Gastroesophageal sphincter (tissue), 4 donors: ENCODE measurements around the gene MACROD1. TPM values are rescaled to one million over a fixed set of nuclear protein-coding genes. Genes with fewer than 3 reads are reported as not detected.
A peak's percentile ranks its signal among the peaks of the same experiment; 100 is the strongest.

Experiments used
- ATAC-seq: fragments of 150-250 bp; one replicate; pipeline ENCODE4 v1.9.1; 2016; ENCODE audit warnings: mild to moderate bottlenecking, moderate library complexity
- H3K27ac ChIP-seq, 4 donors: fragments of 200-600 bp; sonication (generic) in 3 of 4; 1 replicate in 3 of 4; 2 replicates in 1 of 4; pipeline ENCODE4 v1.5.1; 2016 to 2019
- H3K27me3 ChIP-seq: fragments of 200-600 bp; sonication (generic); one replicate; pipeline ENCODE4 v1.5.1; 2019
- H3K36me3 ChIP-seq, 2 donors: fragments of 200-600 bp; sonication (generic); one replicate each; pipeline ENCODE4 v1.5.1; 2019; ENCODE audit warnings: control low read depth in 1 of 2
- H3K4me1 ChIP-seq, 3 donors: fragments of 200-600 bp; sonication (generic); 1 replicate in 2 of 3; 2 replicates in 1 of 3; pipeline ENCODE4 v1.5.1; 2016 to 2019; ENCODE audit warnings: control low read depth in 2 of 3
- H3K4me3 ChIP-seq, 2 donors: fragments of 200-600 bp; sonication (generic); one replicate each; pipeline ENCODE4 v1.5.1; 2019; ENCODE audit warnings: mild to moderate bottlenecking in 1 of 2, moderate library complexity in 1 of 2
- H3K9me3 ChIP-seq, 3 donors: fragments of 200-600 bp; sonication (generic); one replicate each; pipeline ENCODE4 v1.5.1; 2017 to 2019; ENCODE audit warnings: control low read depth in 2 of 3
- CTCF ChIP-seq, 4 experiments: fragments of 200-600 bp in 2 of 4; fragments of 450-650 bp in 2 of 4; sonication (generic) in 1 of 4; IDR thresholded peaks; one replicate each; pipeline ENCODE4 v1.5.1; 2017 to 2019; ENCODE audit warnings: antibody characterized with exemption in 4 of 4, mild to moderate bottlenecking in 2 of 4, moderate library complexity in 2 of 4
- EP300 ChIP-seq: sonication (generic); formaldehyde crosslinking; IDR thresholded peaks from one replicate; pipeline ENCODE4 v1.6.1; 2017; ENCODE audit warnings: antibody characterized with exemption, mild to moderate bottlenecking
- POLR2A ChIP-seq, 2 donors: fragments of 450-650 bp; IDR thresholded peaks; one replicate each; pipeline ENCODE4 v1.6.1; 2017; ENCODE audit warnings: antibody characterized with exemption in 2 of 2, mild to moderate bottlenecking in 2 of 2, moderate library complexity in 1 of 2
- POLR2AphosphoS5 ChIP-seq: sonication (generic); formaldehyde crosslinking; IDR thresholded peaks from one replicate; pipeline ENCODE4 v1.6.1; 2017; ENCODE audit warnings: antibody characterized with exemption
- WGBS, 2 donors: methylation state at CpG; one replicate each; pipeline ENCODE4 v1.1.5; 2018; ENCODE audit warnings: low coverage in 1 of 2; 5-methylcytosine and 5-hydroxymethylcytosine counted together
- total RNA-seq, 4 donors: library from RNA; depleted of rRNA; stranded (reverse); fragments of >200 nt; gene quantifications; one replicate each; pipeline ENCODE4 v1.1.0, GENCODE V29; 2016

MACROD1 gene
- total RNA-seq, 4 donors from 2014 or later = 26.9 to 56.2 (median 30.4) TPM

- H3K4me1 ChIP-seq = peaks cover 0 to 47% (median 3%) of the 10 kb centered on the region in 3 donors
- H3K27me3 ChIP-seq = no peaks in the 10 kb centered on the region
- H3K4me3 ChIP-seq = no peak overlapping the region
- 78 to 89% methylated on average over 9 to 16 of the region's 27 CpGs for WGBS, 2 donors
- H3K27ac ChIP-seq = peak overlapping the region in 1 of 4 donors; percentile 46
- H3K36me3 ChIP-seq = peaks cover 0 to 83% of the 10 kb centered on the region in 2 donors
- H3K9me3 ChIP-seq = no peaks in the 10 kb centered on the region
- TF ChIP-seq POLR2A (IDR thresholded peaks at IDR 0.05) (no peak), POLR2AphosphoS5 (no peak), CTCF (IDR thresholded peaks at IDR 0.05) (no peak), EP300 (no peak)
- ATAC-seq = no peak
Observed at GRCh38 chr11:64203421-64204079, 37.6 kb upstream of the MACROD1 start.

DNA sequence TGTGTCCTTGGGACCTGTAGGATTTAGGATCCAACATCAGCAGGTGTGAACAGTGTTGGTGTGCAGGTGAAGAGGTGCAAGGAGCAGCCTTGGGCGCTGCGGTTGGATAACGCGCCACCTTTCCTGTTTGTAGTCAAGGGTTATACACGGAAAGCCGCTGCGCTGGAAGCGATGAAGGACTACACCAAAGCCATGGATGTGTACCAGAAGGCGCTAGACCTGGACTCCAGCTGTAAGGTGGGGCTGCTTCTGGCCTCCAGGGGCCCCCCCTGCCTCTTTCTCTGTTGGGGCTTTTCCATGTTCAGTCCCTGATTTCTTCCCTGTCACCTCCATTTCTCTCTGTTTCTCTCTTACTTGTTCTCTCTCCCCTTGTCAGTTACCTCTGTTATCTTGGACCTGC lies 37.1 kb upstream of the MACROD1 start:
- Histone ChIP-seq H3K27ac (no peak overlapping the region), H3K4me3 (no peak overlapping the region), H3K9me3 (no peaks in the 10 kb centered on the region), H3K27me3 (no peaks in the 10 kb centered on the region), H3K36me3 (peaks cover 0 to 89% of the 10 kb centered on the region in 2 donors), H3K4me1 (peaks cover 0 to 42% (median 3%) of the 10 kb centered on the region in 3 donors)
- no peak for ATAC-seq
- WGBS, 2 donors = 48% methylated on average over 2 of the region's 9 CpGs; no CpG with 5 or more reads in 1 of the 2 donors
- no peak for TF ChIP-seq CTCF (IDR thresholded peaks at IDR 0.05)

DNA sequence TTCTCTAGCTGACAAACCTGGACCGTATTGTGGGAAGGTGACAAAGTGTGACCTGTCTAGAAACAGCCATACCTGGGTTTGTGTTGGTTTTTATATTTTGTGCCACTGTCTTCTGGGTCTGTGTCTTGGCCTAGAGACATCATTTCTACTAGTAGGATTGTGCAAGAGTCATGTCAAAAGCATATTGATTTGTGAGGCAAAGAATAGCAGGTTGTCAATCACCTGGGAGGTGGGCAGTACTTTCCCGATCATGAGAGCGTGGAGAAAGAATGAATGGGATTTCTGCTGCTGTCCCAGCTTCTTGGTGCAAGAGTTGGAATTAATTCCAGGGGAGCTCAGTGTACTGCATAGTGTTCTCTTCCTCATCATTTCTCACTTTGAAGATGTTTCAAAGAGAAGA lies 35.6 kb upstream of the MACROD1 start:
- H3K27me3 ChIP-seq = no peaks in the 10 kb centered on the region
- H3K4me1 ChIP-seq = peaks cover 0 to 28% (median 3%) of the 10 kb centered on the region in 3 donors
- peaks cover 0 to 100% of the 10 kb centered on the region in 2 donors for H3K36me3 ChIP-seq
- H3K9me3 ChIP-seq = no peaks in the 10 kb centered on the region
- H3K4me3 ChIP-seq = no peak overlapping the region
- no peak for ATAC-seq
- no peak for TF ChIP-seq EP300
- no peak for TF ChIP-seq POLR2A (IDR thresholded peaks at IDR 0.05)
- TF ChIP-seq POLR2AphosphoS5 = no peak
- TF ChIP-seq CTCF (IDR thresholded peaks at IDR 0.05) = no peak
- H3K27ac ChIP-seq = no peak overlapping the region
- 58 to 63% methylated on average over 3 of the region's 3 CpGs for WGBS, 2 donors

GRCh38 chr11:64198511-64198910 lies 32.6 kb upstream of the MACROD1 start:
- Histone ChIP-seq H3K9me3 (no peaks in the 10 kb centered on the region), H3K36me3 (peaks cover 0 to 100% of the 10 kb centered on the region in 2 donors), H3K4me3 (no peak overlapping the region), H3K27ac (no peak overlapping the region), H3K4me1 (no peaks in the 10 kb centered on the region), H3K27me3 (no peaks in the 10 kb centered on the region)
- ATAC-seq = no peak
- WGBS, 2 donors = 93 to 100% methylated on average over 1 to 2 of the region's 2 CpGs
- no peak for TF ChIP-seq POLR2AphosphoS5
- TF ChIP-seq EP300 = no peak
- no peak for TF ChIP-seq CTCF (IDR thresholded peaks at IDR 0.05)
- no peak for TF ChIP-seq POLR2A (IDR thresholded peaks at IDR 0.05)

DNA sequence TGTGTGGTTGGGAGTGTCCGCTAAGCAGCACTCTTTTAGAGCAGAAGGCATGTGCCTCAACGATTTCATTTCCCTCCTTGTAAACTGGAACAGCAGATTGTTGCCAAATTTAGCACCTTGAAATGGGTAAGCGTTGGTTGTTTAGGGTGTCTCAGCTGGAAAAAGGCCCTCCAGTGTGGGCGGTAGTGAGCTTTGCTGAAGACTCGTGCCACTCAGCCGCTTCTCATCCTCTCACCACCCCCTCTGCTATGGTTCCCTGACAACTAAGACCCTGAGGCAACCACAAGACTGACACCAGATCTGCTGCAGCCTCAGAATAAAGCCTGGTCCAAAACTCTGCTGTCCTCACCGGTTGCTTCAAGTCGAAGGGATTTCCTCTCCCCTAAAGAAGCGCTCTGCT lies 30.7 kb upstream of the MACROD1 start:
- WGBS, 2 donors = 72 to 80% methylated on average over 2 to 5 of the region's 9 CpGs
- H3K27ac ChIP-seq = no peak overlapping the region
- ATAC-seq = no peak
- peaks cover 0 to 94% of the 10 kb centered on the region in 2 donors for H3K36me3 ChIP-seq
- no peaks in the 10 kb centered on the region for H3K4me1 ChIP-seq
- TF ChIP-seq POLR2AphosphoS5 (no peak), POLR2A (IDR thresholded peaks at IDR 0.05) (no peak), CTCF (IDR thresholded peaks at IDR 0.05) (no peak), EP300 (no peak)
- no peaks in the 10 kb centered on the region for H3K27me3 ChIP-seq
- no peaks in the 10 kb centered on the region for H3K9me3 ChIP-seq
- no peak overlapping the region for H3K4me3 ChIP-seq
